ENCODE measurements around the gene MACROD2.

DNA sequence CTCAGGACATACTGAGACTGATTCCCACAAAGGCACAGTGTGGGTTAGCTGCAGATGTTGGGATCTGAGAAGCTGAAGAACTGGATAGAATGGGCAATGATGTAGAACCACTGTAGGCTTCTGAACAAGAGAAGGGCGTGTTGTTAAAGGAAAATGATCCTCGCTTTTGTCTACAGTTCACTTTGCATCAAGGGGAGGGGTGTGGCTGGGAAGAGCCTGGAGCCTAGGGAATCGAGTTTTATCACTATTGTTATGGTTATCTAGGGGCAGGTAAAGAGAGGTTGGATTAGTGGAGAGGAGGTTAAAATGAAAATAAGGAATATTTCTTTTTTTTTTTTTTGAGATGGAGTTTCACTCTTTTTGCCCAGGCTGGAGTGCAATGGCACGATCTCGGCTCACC is 1809.8 kb downstream of the MACROD2 start:
- no peak for TF ChIP-seq POLR2A (IDR thresholded peaks at IDR 0.05)
- no peak for TF ChIP-seq CTCF (IDR thresholded peaks at IDR 0.05)
